HCT116 (cell line): ENCODE data around the gene DLL1.

Source experiments
- CEBPB ChIP-seq: IDR thresholded peaks from 2 replicates; pipeline ENCODE4 v1.6.1; 2012; ENCODE audit warnings: low read depth
- CTCF ChIP-seq, 3 experiments: fragments of 200-600 bp in 1 of 3; sonication (generic) in 1 of 3; IDR thresholded peaks in 2 of 3; conservative IDR thresholded peaks in 1 of 3; 2 replicates each; pipeline ENCODE4 v1.5.1; 2012 to 2017; ENCODE audit warnings: low read depth in 2 of 3, low read length in 2 of 3, antibody characterized with exemption in 1 of 3, borderline replicate concordance in 1 of 3, control low read depth in 1 of 3, mild to moderate bottlenecking in 1 of 3, mixed read lengths in 1 of 3, mixed run types in 1 of 3, moderate library complexity in 1 of 3; ENCODE audit not compliant: insufficient read depth in 1 of 3
- EGR1 ChIP-seq: IDR thresholded peaks from 2 replicates; pipeline ENCODE4 v1.6.1; 2012; ENCODE audit warnings: low read depth
- EZH2phosphoT487 ChIP-seq: fragments of 200-600 bp; IDR thresholded peaks from 2 replicates; pipeline ENCODE4 v1.6.1; 2018; ENCODE audit warnings: antibody characterized with exemption, borderline replicate concordance
- POLR2A ChIP-seq: IDR thresholded peaks from 2 replicates; pipeline ENCODE4 v1.7.0; 2011; ENCODE audit warnings: borderline replicate concordance; ENCODE audit not compliant: insufficient read depth, insufficient read length; ENCODE audit errors: extremely low read depth
- POLR2AphosphoS5 ChIP-seq: IDR thresholded peaks from 2 replicates; pipeline ENCODE4 v1.6.1; 2011; ENCODE audit warnings: mild to moderate bottlenecking, low read depth, low read length, moderate library complexity
- RAD21 ChIP-seq: IDR thresholded peaks from 2 replicates; pipeline ENCODE4 v1.6.1; 2012; ENCODE audit warnings: low read depth, mild to moderate bottlenecking
- REST ChIP-seq: IDR thresholded peaks from 2 replicates; pipeline ENCODE4 v1.6.1; 2012; ENCODE audit warnings: low read depth
- SP1 ChIP-seq: IDR thresholded peaks from 2 replicates; pipeline ENCODE4 v1.6.1; 2012; ENCODE audit warnings: low read depth
- TCF7L2 ChIP-seq: IDR thresholded peaks from 2 replicates; pipeline ENCODE4 v1.7.0; 2011; ENCODE audit warnings: borderline replicate concordance, inconsistent platforms; ENCODE audit not compliant: insufficient read depth, insufficient read length; ENCODE audit errors: extremely low read depth
- YY1 ChIP-seq: IDR thresholded peaks from 2 replicates; pipeline ENCODE4 v1.6.1; 2011; ENCODE audit warnings: low read length, low read depth, moderate library complexity, mild to moderate bottlenecking; ENCODE audit not compliant: insufficient replicate concordance; ENCODE audit errors: extremely low read depth

GRCh38 chr6:170277893-170278742 is 12.8 kb downstream of the DLL1 start:
- TF ChIP-seq CTCF (IDR thresholded peaks at IDR 0.05 in 2 of 3, conservative IDR thresholded peaks at IDR 0.05 in 1 of 3; ENCODE audit: borderline replicate concordance in 1 of 3, insufficient read depth in 1 of 3, low read depth in 2 of 3, low read length in 2 of 3) (0 out of 6 replicates have a peak, but pooled peaks of 1 of the 3 experiments have one; percentile 12), YY1 (no peak), POLR2AphosphoS5 (no peak), RAD21 (no peak), SP1 (no peak), EGR1 (no peak), TCF7L2 (no peak), REST (no peak), POLR2A (no peak), EZH2phosphoT487 (no peak), CEBPB (no peak)
